OCI-LY7 (cell line): Measurements from ENCODE around the gene CDK10. TPM values are rescaled to one million over a fixed set of nuclear protein-coding genes. Genes with fewer than 3 reads are reported as not detected.
"Not testable (repeated sequence)": the region's sequence is repeated elsewhere in the genome, so short reads cannot be mapped to it uniquely, and the experiment has no call there.

Experiments used
- BruUV-seq: library from RNA; stranded (reverse); fragments of 400-500 nt; replicated peaks from 2 replicates; lab custom pipeline; 2021; lab: Mats Ljungman, UMichigan
- CTCF ChIA-PET: fragments of 300-600 bp; sonication (Branson Sonifier 250); formaldehyde crosslinking; loops from one replicate; lab custom pipeline; 2022; ENCODE audit warnings: antibody characterized with exemption; ENCODE audit not compliant: unreplicated experiment; lab: Charles Lee
- POLR2A ChIA-PET: fragments of 300-600 bp; sonication (Branson Sonifier 250); formaldehyde crosslinking; loops from one replicate; lab custom pipeline; 2022; ENCODE audit warnings: antibody characterized with exemption; lab: Charles Lee
- DNase-seq: peaks from one replicate; pipeline ENCODE4 v3.0.0-alpha.2; 2015; ENCODE audit warnings: low spot score
- H2AFZ ChIP-seq: fragments of 200-600 bp; sonication (generic), shearing (Covaris generic); 2 replicates; pipeline ENCODE4 v1.6.1; 2014; ENCODE audit warnings: mild to moderate bottlenecking, antibody characterized with exemption, low read length, moderate library complexity
- H3K27ac ChIP-seq: fragments of 200-600 bp; sonication (generic); 2 replicates; pipeline ENCODE4 v1.5.1; 2014; ENCODE audit warnings: mixed run types, low read depth, mild to moderate bottlenecking, moderate library complexity, low read length, inconsistent platforms; ENCODE audit not compliant: poor library complexity, severe bottlenecking
- H3K36me3 ChIP-seq: fragments of 200-600 bp; sonication (generic); 2 replicates; pipeline ENCODE4 v1.6.1; 2014; ENCODE audit warnings: mild to moderate bottlenecking, antibody characterized with exemption, low read length, moderate library complexity, mixed read lengths; ENCODE audit not compliant: insufficient read depth
- H3K4me1 ChIP-seq: fragments of 200-600 bp; sonication (generic); 2 replicates; pipeline ENCODE4 v1.5.1; 2014; ENCODE audit warnings: mild to moderate bottlenecking, low read length; ENCODE audit not compliant: insufficient read depth, poor library complexity, severe bottlenecking
- H3K4me2 ChIP-seq: fragments of 200-600 bp; sonication (generic); 2 replicates; pipeline ENCODE4 v1.6.1; 2014; ENCODE audit warnings: mild to moderate bottlenecking, low read length
- H3K4me3 ChIP-seq: fragments of 200-600 bp; sonication (generic); 2 replicates; pipeline ENCODE4 v1.5.1; 2014; ENCODE audit warnings: mild to moderate bottlenecking, low read depth, low read length; ENCODE audit not compliant: poor library complexity, severe bottlenecking
- H3K79me2 ChIP-seq: fragments of 200-600 bp; sonication (generic); 2 replicates; pipeline ENCODE4 v1.6.1; 2016; ENCODE audit warnings: low read depth, mild to moderate bottlenecking, low read length, moderate library complexity, mixed read lengths; ENCODE audit not compliant: insufficient read depth
- H3K9me2 ChIP-seq: fragments of 200-600 bp; sonication (generic); 2 replicates; pipeline ENCODE4 v1.6.1; 2016; ENCODE audit warnings: mild to moderate bottlenecking, low read length, mixed read lengths; ENCODE audit not compliant: insufficient read depth
- H3K9me3 ChIP-seq: fragments of 200-600 bp; sonication (generic); 2 replicates; pipeline ENCODE4 v1.6.1; 2014; ENCODE audit warnings: mild to moderate bottlenecking, mixed run types, low read length, mixed read lengths
- H4K20me1 ChIP-seq: fragments of 200-600 bp; sonication (generic); 2 replicates; pipeline ENCODE4 v1.6.1; 2014; ENCODE audit warnings: mild to moderate bottlenecking, antibody characterized with exemption, low read length, moderate library complexity, mixed read lengths; ENCODE audit not compliant: insufficient read depth
- EZH2phosphoT487 ChIP-seq: fragments of 200-600 bp; sonication (generic); IDR thresholded peaks from 2 replicates; pipeline ENCODE4 v1.6.1; 2018; ENCODE audit warnings: low read depth, borderline replicate concordance, mild to moderate bottlenecking, mixed run types, antibody characterized with exemption, low read length, moderate library complexity, mixed read lengths
- intact Hi-C: fragments of 100-400 bp; cut with micrococcal nuclease; formaldehyde crosslinking; loops from one replicate; pipeline ENCODE4 v1.10.0; 2022; ENCODE audit not compliant: unreplicated experiment
- total RNA-seq, 2 experiments: library from RNA; depleted of rRNA in 1 of 2; stranded (reverse); fragments of >200 nt in 1 of 2; shearing (Covaris generic) in 1 of 2; gene quantifications; 2 replicates each; pipeline ENCODE4 v1.2.3, GENCODE V29; 2014 to 2022
- TF ChIP-seq, protein P1 (sequence below): fragments of 200-600 bp; sonication (generic); conservative IDR thresholded peaks from 2 replicates; pipeline ENCODE4 v1.5.1; 2014; ENCODE audit warnings: mild to moderate bottlenecking, antibody characterized with exemption, low read length, moderate library complexity, mixed read lengths

CDK10 gene
- total RNA-seq, 2 experiments from 2014 or later: 98.6 to 130 TPM

DNA sequence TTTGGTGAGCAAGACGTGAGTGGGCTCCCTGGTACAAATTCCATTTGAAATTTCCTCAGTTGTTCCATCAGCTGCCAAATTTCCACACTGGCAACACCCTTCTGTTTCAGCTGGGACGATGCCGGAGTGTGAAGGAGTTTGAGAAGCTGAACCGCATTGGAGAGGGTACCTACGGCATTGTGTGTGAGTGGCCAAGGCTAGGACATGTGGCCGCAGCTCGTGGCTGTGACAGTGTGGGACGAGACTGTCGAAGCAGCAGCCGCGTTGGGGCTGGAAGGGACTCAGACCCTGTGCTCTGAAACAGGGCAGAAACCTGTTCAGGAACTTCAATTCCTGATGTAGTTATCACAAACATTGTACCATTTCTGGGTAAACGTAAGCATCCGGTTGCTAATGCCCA, 2.7 kb downstream of the CDK10 start:
- CTCF ChIA-PET: no interaction called here
- POLR2A ChIA-PET: interaction anchor here (0.7 kb wide), 1 partner anchor 13 kb away, joined by 4 read pairs; no protein-coding TSS in a partner anchor
- no peak for DNase-seq
- Histone ChIP-seq H2AFZ (no peak overlapping the region), H3K9me2 (no peaks in the 10 kb centered on the region), H3K27ac (no peak overlapping the region), H3K4me3 (no peak overlapping the region), H3K4me1 (peaks cover 13% of the 10 kb centered on the region), H3K36me3 (peaks cover 66% of the 10 kb centered on the region), H3K4me2 (no peak overlapping the region), H3K79me2 (peaks cover 25% of the 10 kb centered on the region; the same call in 1 of the 2 replicates), H4K20me1 (no peaks in the 10 kb centered on the region), H3K9me3 (peaks cover 7% of the 10 kb centered on the region; the same call in 1 of the 2 replicates)
- no peak for TF ChIP-seq EZH2phosphoT487
- TF ChIP-seq, protein P1, sequence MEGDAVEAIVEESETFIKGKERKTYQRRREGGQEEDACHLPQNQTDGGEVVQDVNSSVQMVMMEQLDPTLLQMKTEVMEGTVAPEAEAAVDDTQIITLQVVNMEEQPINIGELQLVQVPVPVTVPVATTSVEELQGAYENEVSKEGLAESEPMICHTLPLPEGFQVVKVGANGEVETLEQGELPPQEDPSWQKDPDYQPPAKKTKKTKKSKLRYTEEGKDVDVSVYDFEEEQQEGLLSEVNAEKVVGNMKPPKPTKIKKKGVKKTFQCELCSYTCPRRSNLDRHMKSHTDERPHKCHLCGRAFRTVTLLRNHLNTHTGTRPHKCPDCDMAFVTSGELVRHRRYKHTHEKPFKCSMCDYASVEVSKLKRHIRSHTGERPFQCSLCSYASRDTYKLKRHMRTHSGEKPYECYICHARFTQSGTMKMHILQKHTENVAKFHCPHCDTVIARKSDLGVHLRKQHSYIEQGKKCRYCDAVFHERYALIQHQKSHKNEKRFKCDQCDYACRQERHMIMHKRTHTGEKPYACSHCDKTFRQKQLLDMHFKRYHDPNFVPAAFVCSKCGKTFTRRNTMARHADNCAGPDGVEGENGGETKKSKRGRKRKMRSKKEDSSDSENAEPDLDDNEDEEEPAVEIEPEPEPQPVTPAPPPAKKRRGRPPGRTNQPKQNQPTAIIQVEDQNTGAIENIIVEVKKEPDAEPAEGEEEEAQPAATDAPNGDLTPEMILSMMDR: no peak
- intact Hi-C loops: no loop called here
- BruUV-seq: no TSS peak

GRCh38 chr16:89689621-89690020, 3.1 kb downstream of the CDK10 start:
- POLR2A ChIA-PET, H3K9me2 ChIP-seq, H2AFZ ChIP-seq, H3K9me3 ChIP-seq, H3K4me3 ChIP-seq, H3K4me2 ChIP-seq, CTCF ChIA-PET, H4K20me1 ChIP-seq, intact Hi-C loops, BruUV-seq, H3K27ac ChIP-seq, DNase-seq: not testable (repeated sequence)
- H3K79me2 ChIP-seq: peaks cover 25% of the 10 kb centered on the region; the same call in 1 of the 2 replicates
- H3K4me1 ChIP-seq: peaks cover 13% of the 10 kb centered on the region
- H3K36me3 ChIP-seq: peaks cover 69% of the 10 kb centered on the region

DNA sequence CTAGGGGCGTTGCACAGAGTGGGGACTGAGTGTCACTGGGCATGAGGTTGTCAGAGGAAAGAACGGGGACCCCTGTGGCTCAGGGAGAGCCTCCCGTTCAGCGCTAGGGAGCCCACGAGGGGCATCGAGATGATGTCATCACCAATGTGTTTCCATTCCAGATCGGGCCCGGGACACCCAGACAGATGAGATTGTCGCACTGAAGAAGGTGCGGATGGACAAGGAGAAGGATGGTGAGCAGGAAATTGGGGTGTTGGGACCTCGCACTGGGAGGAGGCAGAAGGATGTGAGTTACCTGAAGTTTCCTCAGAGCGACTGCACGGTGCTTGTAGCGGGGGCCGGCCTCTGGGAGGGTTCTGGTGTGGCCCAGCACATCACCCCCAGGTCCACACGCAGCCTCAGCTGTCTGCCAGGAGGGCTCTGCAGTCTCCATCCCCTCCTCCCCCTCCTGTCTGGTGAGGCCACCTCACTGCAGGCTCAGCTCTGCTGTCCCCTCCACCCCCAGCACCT, 4.0 kb downstream of the CDK10 start:
- POLR2A ChIA-PET: no interaction called here
- BruUV-seq: no TSS peak
- DNase-seq: no peak
- Histone ChIP-seq H2AFZ (no peak overlapping the region), H3K9me3 (peaks cover 4% of the 10 kb centered on the region; the same call in 1 of the 2 replicates), H3K4me3 (no peak overlapping the region), H3K36me3 (peaks cover 72% of the 10 kb centered on the region), H3K9me2 (no peaks in the 10 kb centered on the region), H3K4me2 (no peak overlapping the region), H4K20me1 (no peaks in the 10 kb centered on the region), H3K4me1 (peaks cover 13% of the 10 kb centered on the region), H3K27ac (no peak overlapping the region), H3K79me2 (peaks cover 25% of the 10 kb centered on the region; the same call in 1 of the 2 replicates)
- no peak for TF ChIP-seq EZH2phosphoT487
- TF ChIP-seq, protein P1: no peak
- intact Hi-C loops: no loop called here
- CTCF ChIA-PET: no interaction called here
